Glomerular visceral epithelial cell (primary cell): ENCODE data around the gene MCF2L.

ENCODE experiments used
- DNase-seq: peaks from one replicate; pipeline ENCODE4 v3.0.0-alpha.2; 2016; ENCODE audit errors: extremely low spot score

Gene MCF2L

GRCh38 chr13:113148940-113149503, 180.0 kb downstream of the MCF2L start:
- no peak for DNase-seq
